Cardiac fibroblast (primary cell): ENCODE data around the gene ARRDC5.
"Not testable (repeated sequence)": the region's sequence is repeated elsewhere in the genome, so short reads cannot be mapped to it uniquely, and the experiment has no call there.

ENCODE experiments used
- DNase-seq, 2 donors: peaks; one replicate each; pipeline versions ENCODE4 v3.0.0 to v3.0.0-alpha.2; 2010; ENCODE audit warnings: low read depth in 2 of 2
- H3K4me3 ChIP-seq, 2 donors: replicated peaks in 1 of 2; 1 replicate in 1 of 2; 2 replicates in 1 of 2; pipeline ENCODE4 v1.5.1; 2011; ENCODE audit warnings: low read depth in 2 of 2, low read length in 2 of 2, mild to moderate bottlenecking in 2 of 2, moderate library complexity in 1 of 2
- TF ChIP-seq, protein P1 (sequence below): IDR thresholded peaks from one replicate; pipeline ENCODE4 v1.5.1; 2011; ENCODE audit warnings: low read depth, mild to moderate bottlenecking, low read length, inconsistent platforms

The ARRDC5 gene

DNA sequence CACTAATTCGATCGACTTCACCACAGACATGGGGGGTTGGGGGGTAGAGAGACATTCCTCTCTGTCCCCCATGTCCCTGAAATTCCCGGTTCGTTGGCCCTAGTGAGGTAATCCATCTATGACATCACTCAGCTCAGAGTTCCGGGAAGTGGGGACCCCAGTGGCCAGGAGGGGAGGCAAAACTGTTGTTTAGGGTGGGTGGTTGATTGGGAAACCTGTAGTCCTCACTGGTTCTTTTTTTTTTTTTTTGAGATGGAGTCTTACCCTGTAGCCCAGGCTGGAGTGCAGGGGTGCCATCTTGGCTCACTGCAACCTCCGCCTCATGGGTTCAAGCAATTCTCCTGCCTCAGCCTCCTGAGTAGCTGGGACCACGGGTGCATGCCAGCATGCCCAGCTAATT, at the start of gene ARRDC5:
TSS of gene ARRDC5 (minus strand) at position 101 of the 400 bp plus-strand sequence. CDS start at position 30, 71 bp downstream.
- no peak within 1 kb of the TSS for H3K4me3 ChIP-seq
- TF ChIP-seq, protein P1, sequence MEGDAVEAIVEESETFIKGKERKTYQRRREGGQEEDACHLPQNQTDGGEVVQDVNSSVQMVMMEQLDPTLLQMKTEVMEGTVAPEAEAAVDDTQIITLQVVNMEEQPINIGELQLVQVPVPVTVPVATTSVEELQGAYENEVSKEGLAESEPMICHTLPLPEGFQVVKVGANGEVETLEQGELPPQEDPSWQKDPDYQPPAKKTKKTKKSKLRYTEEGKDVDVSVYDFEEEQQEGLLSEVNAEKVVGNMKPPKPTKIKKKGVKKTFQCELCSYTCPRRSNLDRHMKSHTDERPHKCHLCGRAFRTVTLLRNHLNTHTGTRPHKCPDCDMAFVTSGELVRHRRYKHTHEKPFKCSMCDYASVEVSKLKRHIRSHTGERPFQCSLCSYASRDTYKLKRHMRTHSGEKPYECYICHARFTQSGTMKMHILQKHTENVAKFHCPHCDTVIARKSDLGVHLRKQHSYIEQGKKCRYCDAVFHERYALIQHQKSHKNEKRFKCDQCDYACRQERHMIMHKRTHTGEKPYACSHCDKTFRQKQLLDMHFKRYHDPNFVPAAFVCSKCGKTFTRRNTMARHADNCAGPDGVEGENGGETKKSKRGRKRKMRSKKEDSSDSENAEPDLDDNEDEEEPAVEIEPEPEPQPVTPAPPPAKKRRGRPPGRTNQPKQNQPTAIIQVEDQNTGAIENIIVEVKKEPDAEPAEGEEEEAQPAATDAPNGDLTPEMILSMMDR: no peak
- no peak for DNase-seq

DNA sequence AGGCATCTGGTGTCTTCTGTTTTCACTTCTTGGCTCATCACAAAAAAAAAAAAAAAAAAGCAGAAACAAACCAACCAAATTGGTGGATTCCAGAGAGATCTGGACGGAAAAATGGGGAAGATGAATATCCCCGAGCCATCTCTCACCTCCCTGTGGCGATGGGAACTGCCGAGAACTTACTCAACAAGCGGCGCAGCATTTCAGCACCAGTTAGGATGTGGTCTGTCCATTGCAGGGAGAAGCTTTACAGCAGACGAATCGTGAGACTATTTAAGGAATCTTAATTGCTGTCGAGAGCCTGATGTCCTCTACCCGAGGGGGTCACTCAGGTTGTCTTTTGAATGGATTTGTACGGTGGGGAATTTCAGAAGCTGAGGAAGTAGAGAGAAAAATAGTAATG, 49.0 kb upstream of the ARRDC5 start:
- TF ChIP-seq, protein P1: no peak
- H3K4me3 ChIP-seq: no peak overlapping the region
- DNase-seq: no peak

DNA sequence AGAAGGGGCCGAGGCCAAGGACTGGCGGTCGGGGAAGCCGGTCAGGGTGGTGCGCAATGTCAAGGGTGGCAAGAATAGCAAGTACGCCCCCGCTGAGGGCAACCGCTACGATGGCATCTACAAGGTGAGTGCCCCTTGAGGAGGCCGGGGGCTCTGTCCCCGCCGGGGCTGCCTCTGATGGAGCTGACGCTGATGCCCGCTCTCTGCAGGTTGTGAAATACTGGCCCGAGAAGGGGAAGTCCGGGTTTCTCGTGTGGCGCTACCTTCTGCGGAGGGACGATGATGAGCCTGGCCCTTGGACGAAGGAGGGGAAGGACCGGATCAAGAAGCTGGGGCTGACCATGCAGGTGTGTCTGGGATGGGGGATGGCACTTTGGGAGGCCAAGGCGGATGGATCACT, 48.0 kb upstream of the ARRDC5 start:
- H3K4me3 ChIP-seq, DNase-seq: not testable (repeated sequence)

DNA sequence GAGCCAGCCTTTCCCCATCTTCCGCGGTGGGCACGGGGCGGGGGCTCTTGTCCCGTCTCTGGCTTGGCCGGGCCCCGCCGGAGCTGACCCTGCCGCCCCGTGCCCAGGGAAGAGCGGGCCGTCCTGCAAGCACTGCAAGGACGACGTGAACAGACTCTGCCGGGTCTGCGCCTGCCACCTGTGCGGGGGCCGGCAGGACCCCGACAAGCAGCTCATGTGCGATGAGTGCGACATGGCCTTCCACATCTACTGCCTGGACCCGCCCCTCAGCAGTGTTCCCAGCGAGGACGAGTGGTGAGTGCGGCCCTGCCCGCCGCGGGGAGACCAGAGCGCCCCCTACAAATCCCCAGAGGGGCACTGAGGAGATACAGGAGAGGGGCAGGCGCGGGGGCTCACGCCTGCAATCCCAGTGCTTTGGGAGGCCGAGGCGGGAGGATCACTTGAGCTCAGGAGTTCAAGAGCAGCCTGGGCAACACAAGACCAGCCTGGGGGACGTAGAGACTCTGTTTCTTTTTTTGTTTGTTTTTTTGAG, 39.0 kb upstream of the ARRDC5 start:
- not testable (repeated sequence) for H3K4me3 ChIP-seq, DNase-seq

DNA sequence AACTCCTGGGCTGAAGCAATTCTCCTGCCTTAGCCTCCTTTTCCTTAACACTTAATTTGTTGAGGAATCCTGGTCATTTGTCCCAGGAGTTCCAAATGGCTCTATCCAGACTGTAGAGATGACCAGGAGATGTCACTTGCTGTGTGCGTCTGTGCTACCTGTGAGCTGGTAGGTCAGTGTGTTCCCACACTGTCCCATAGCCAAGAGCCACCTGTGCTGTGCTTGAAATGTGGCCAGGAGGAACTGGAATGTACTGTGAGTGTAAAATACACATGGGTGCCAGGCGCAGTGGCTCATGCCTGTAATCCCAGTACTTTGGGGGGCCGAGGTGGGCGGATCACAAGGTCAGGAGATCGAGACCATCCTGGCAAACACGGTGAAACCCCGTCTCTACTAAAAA, 36.8 kb upstream of the ARRDC5 start:
- no peak for DNase-seq
- TF ChIP-seq, protein P1: no peak
- H3K4me3 ChIP-seq: no peak overlapping the region

DNA sequence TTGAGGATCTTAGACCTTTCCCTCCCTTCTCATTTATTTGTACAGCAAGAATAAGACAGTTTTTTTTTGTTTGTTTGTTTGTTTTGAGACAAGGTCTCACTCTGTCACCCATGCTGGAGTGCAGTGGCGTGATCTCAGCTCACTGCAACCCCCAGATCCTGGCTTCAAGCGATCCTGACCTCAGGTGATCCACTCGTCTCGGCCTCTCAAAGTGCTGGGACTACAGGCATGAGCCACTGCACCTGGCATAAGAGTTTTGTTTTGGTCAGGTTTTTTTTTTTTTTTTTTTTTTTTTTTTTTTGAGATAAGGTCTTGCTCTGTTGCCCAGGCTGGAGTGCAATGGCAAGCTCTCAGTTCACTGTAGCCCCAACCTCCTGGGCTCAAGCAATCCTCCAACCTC, 35.8 kb upstream of the ARRDC5 start:
- not testable (repeated sequence) for DNase-seq, H3K4me3 ChIP-seq

DNA sequence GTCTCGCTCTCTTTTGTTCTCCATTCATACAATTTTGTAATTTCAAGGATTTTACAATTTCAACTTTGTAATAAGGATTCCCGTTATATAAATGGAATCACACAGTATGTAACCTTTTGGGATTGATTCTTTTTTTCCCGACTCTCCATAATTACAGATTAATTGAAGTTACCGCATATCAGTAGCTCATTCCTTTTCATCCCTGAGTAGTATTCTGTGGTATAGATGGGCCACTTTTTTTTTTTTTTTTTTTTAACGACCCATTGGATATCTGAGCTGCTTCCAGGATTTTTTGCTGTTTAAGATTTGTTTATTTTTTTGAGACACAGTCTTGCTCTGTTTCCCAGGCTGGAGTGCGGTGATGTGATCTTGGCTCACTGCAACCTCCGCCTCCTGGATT, 34.4 kb upstream of the ARRDC5 start:
- no peak for DNase-seq
- TF ChIP-seq, protein P1: no peak
- no peak overlapping the region for H3K4me3 ChIP-seq

DNA sequence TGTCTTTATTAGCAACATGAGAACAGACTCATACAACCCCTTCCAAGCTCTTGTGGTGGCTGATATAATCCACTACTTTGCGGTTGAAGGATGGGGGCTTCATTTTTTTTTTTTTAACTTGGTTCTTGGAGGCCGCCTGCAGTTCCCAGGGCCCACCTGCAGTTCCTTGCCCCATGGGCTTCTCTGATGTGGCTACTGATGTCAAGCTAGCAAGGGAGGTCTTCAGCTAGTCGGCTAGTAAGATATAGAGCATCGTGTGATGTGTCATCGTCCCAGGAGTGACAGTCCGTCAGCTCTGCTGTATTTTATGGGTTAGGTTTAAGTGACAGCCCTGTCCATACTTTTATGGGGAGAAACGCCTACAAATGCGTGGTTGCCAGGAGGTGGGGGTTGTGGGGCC, 32.7 kb upstream of the ARRDC5 start:
- H3K4me3 ChIP-seq: no peak overlapping the region
- DNase-seq: no peak
- TF ChIP-seq, protein P1: no peak
